GM12892 (cell line): Measurements from ENCODE around the gene UGDH.

ENCODE experiments used
- POLR2A ChIP-seq: IDR thresholded peaks from 2 replicates; pipeline ENCODE4 v1.6.1; 2011; ENCODE audit warnings: low read depth, low read length, control low read depth
- POLR2AphosphoS5 ChIP-seq: IDR thresholded peaks from 2 replicates; pipeline ENCODE4 v1.6.1; 2011; ENCODE audit warnings: low read depth, low read length, control low read depth

- TF ChIP-seq POLR2AphosphoS5 (no peak), POLR2A (no peak)
These were observed 824 bp upstream of the UGDH start for GRCh38 chr4:39528061-39528465.
